Measurements from ENCODE around the gene PPFIBP1. TPM values are rescaled to one million over a fixed set of nuclear protein-coding genes. Genes with fewer than 3 reads are reported as not detected.

PPFIBP1 gene
- polyA plus RNA-seq, 1 donor (not counting 4 experiments of a cell fraction or from before 2014, with no cell fraction given) = 83.5 TPM

DNA sequence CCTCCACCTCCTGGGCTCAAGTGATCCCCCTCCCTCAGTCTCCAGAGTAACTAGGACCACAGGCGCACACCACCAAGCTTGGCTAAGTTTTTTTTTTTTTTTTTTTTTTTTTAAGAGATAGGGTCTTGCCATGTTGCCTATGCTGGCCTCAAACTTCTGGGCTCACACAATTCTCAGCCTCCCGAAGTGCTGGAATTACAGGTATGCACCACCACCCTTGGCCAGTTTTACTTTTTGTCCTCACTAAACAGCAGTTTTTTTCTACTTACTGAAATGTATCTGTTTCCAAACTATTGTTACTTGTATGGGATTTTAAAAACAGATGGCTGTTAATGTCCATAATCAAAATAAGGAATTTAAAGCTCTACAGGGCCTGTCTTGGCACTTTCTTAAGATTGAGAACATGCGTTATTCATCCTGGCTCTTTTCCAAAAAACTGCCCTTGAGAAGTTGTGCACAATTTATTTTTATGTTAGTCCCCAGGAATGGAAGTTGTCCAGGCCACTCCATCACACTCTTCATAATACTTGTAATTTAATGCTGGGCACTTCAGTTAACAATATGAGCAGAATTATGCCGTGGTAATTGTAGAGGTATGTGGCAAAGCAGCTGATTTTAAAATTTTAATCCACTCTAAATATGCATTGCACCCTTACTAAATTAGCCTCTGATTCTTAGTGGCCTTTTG lies 120.3 kb downstream of the PPFIBP1 start:
- no peaks in the 10 kb centered on the region for H3K9me3 ChIP-seq (ENCODE audit: control insufficient read depth, low read depth, low read length)
- dilution Hi-C loops (cut with MboI; ENCODE audit: extremely low pct_ligation_motif_present, low sequenced_read_pairs) = no loop called here
- no peaks in the 10 kb centered on the region for H4K20me1 ChIP-seq (ENCODE audit: control insufficient read depth, extremely low read depth, insufficient read depth, low read length)
- no peak overlapping the region for H3K9ac ChIP-seq (ENCODE audit: control insufficient read depth, extremely low read depth, insufficient read depth, low read length)
- no peak overlapping the region for H2AFZ ChIP-seq (ENCODE audit: control insufficient read depth, low read length)
- peaks cover 3% of the 10 kb centered on the region for H3K4me1 ChIP-seq (ENCODE audit: control insufficient read depth, extremely low read depth, insufficient read depth, low read length)
- H3K27ac ChIP-seq (ENCODE audit: control insufficient read depth, insufficient read depth, low read length) = no peak overlapping the region
- H3K9me1 ChIP-seq (ENCODE audit: control insufficient read depth, extremely low read depth, insufficient read depth, low read length) = no peaks in the 10 kb centered on the region
- H3K4me2 ChIP-seq (ENCODE audit: control insufficient read depth, extremely low read depth, insufficient read depth, low read depth, low read length) = no peak overlapping the region
- no peak overlapping the region for H3K4me3 ChIP-seq (ENCODE audit: control insufficient read depth in 2 of 3, extremely low read depth in 1 of 3, insufficient read depth in 2 of 3, low read depth in 1 of 3, low read length in 3 of 3)
- DNase-seq (ENCODE audit: low read depth, low spot score) (no peak), FAIRE-seq (no peak)
- no peaks in the 10 kb centered on the region for H3K79me2 ChIP-seq (ENCODE audit: control insufficient read depth, insufficient read depth, low read length)
- no peaks in the 10 kb centered on the region for H3K27me3 ChIP-seq (ENCODE audit: control insufficient read depth, extremely low read depth, insufficient read depth, low read length)
- peaks cover 4 to 11% of the 10 kb centered on the region in 2 experiments for H3K36me3 ChIP-seq (ENCODE audit: control insufficient read depth in 2 of 2, extremely low read depth in 1 of 2, insufficient read depth in 2 of 2, low read length in 2 of 2)
- no peak for TF ChIP-seq EZH2 (IDR thresholded peaks at IDR 0.05; ENCODE audit: low read length)
- TF ChIP-seq, protein P1, sequence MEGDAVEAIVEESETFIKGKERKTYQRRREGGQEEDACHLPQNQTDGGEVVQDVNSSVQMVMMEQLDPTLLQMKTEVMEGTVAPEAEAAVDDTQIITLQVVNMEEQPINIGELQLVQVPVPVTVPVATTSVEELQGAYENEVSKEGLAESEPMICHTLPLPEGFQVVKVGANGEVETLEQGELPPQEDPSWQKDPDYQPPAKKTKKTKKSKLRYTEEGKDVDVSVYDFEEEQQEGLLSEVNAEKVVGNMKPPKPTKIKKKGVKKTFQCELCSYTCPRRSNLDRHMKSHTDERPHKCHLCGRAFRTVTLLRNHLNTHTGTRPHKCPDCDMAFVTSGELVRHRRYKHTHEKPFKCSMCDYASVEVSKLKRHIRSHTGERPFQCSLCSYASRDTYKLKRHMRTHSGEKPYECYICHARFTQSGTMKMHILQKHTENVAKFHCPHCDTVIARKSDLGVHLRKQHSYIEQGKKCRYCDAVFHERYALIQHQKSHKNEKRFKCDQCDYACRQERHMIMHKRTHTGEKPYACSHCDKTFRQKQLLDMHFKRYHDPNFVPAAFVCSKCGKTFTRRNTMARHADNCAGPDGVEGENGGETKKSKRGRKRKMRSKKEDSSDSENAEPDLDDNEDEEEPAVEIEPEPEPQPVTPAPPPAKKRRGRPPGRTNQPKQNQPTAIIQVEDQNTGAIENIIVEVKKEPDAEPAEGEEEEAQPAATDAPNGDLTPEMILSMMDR (optimal IDR thresholded peaks at IDR 0.05 in 1 of 3, IDR thresholded peaks at IDR 0.05 in 1 of 3, conservative IDR thresholded peaks at IDR 0.05 in 1 of 3; ENCODE audit: extremely low read depth in 1 of 3, insufficient read depth in 2 of 3, low read length in 3 of 3) = no peak

- no peak overlapping the region for H3K4me3 ChIP-seq (ENCODE audit: control insufficient read depth in 2 of 3, extremely low read depth in 1 of 3, insufficient read depth in 2 of 3, low read depth in 1 of 3, low read length in 3 of 3)
- no peaks in the 10 kb centered on the region for H3K9me3 ChIP-seq (ENCODE audit: control insufficient read depth, low read depth, low read length)
- no peak for DNase-seq (ENCODE audit: low read depth, low spot score)
- TF ChIP-seq, protein P1 (optimal IDR thresholded peaks at IDR 0.05 in 1 of 3, IDR thresholded peaks at IDR 0.05 in 1 of 3, conservative IDR thresholded peaks at IDR 0.05 in 1 of 3; ENCODE audit: extremely low read depth in 1 of 3, insufficient read depth in 2 of 3, low read length in 3 of 3) = no peak
- no peak for TF ChIP-seq EZH2 (IDR thresholded peaks at IDR 0.05; ENCODE audit: low read length)
- no peak overlapping the region for H3K27ac ChIP-seq (ENCODE audit: control insufficient read depth, insufficient read depth, low read length)
- H3K9me1 ChIP-seq (ENCODE audit: control insufficient read depth, extremely low read depth, insufficient read depth, low read length) = no peaks in the 10 kb centered on the region
- dilution Hi-C loops (cut with MboI; ENCODE audit: extremely low pct_ligation_motif_present, low sequenced_read_pairs) = no loop called here
- no peak for FAIRE-seq
- no peaks in the 10 kb centered on the region for H3K79me2 ChIP-seq (ENCODE audit: control insufficient read depth, insufficient read depth, low read length)
- no peaks in the 10 kb centered on the region for H3K27me3 ChIP-seq (ENCODE audit: control insufficient read depth, extremely low read depth, insufficient read depth, low read length)
- no peak overlapping the region for H3K9ac ChIP-seq (ENCODE audit: control insufficient read depth, extremely low read depth, insufficient read depth, low read length)
- H3K36me3 ChIP-seq (ENCODE audit: control insufficient read depth in 2 of 2, extremely low read depth in 1 of 2, insufficient read depth in 2 of 2, low read length in 2 of 2) = peaks cover 4 to 11% of the 10 kb centered on the region in 2 experiments
- H3K4me1 ChIP-seq (ENCODE audit: control insufficient read depth, extremely low read depth, insufficient read depth, low read length) = peaks cover 3% of the 10 kb centered on the region
- no peak overlapping the region for H2AFZ ChIP-seq (ENCODE audit: control insufficient read depth, low read length)
- H3K4me2 ChIP-seq (ENCODE audit: control insufficient read depth, extremely low read depth, insufficient read depth, low read depth, low read length) = no peak overlapping the region
- no peaks in the 10 kb centered on the region for H4K20me1 ChIP-seq (ENCODE audit: control insufficient read depth, extremely low read depth, insufficient read depth, low read length)
Observed at GRCh38 chr12:27645671-27646070, 121.7 kb downstream of the PPFIBP1 start.
